Measurements from ENCODE around the gene POLR1D.
"Not testable (repeated sequence)": the region's sequence is repeated elsewhere in the genome, so short reads cannot be mapped to it uniquely, and the experiment has no call there.

POLR1D gene

DNA sequence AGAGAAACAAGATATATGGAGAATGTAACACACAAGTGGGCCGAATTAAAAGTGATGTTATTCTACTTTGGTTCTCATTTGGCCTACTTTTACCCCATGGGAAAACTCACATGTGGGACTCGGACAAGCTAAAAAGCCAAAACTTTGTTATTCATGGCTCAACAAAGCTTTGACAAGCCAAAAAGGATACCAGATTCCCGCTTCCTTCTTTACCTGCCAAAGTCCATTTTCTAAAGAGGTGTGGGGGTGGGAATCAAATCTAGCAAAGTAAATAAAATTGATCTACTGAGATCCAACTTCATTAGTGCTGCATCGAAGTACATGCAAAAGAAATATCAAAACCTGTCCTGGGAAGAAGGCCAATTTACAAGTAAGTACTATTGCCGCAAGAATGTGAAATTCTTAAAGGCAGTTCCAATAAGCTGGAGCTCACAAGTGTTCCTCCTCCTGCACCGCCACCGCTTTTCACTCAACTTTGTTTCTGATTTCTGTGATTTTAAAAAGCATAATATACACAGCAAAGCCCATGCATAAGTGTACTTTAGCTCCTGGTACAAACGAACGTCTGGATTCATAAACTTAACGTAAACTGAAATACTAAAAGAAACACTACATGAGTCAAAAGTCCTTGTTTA is 2.5 kb upstream of the POLR1D start:
- DNase-seq: peak; percentile 62

DNA sequence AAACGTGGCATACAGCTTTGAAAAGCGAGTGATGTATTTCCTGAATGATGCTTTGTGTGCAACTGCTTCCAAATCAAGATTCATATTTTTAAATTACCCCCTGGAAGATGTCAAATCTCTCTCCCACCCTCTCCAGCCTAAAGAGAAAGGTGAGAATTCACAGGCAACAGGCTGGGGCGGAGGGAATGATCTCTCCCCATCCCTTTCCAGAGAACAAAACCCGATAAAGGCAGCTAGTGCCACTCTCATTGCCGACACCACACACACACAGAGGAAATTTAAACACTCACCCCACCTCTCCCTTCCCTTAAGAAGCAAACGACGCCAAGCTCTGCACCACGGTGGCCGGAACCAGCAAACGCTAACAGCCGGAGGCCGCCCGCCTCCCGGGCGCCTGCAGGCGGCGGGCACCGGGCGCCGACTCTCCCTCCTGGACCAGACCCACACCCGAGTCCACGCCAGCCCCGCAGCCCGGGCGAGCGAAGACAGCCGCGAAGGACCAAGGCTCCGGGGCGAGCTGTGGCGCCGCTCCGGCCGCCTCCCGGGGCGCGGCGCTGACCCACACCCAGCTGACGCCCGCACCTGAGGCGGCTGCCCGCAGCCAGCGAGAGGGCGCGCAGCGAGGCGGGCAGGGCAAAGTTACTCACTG is 1.8 kb upstream of the POLR1D start:
- no peak for DNase-seq

DNA sequence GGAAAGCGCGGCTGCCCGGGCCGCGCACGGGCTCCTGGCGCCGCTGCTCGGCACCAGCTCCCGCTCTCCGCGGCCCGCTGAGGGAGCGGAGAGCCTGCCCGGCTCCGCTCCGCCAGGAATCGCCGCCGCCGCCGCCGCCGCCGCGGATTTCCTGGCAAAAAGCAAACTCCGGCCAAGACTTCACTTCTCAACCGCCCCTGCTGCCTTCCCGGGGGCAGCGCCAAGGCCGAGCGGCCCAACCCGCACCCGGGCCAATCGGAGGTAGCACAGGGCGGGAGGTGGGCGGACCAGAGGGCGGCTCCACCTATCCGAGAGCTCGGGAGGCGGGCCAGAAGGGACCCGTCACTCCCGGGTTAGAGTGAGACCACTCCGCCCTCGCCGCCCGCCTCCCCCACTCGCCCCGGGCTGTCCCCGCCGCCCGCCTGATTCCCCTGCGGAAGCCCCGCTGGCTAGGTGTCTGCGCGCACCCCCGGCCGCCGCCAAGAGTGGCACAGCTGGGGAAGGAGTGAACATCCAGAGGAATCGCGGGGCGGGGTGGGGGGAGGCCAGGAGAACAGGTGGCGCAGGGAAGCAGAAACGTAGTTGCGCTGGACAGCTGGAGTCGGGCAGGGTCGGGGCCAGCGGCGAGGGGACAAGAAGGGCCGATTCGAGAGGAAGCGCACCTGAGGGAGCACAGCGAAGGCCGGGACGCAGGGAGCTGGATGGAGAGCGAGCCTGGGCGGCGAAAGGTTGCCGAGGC is 1.1 kb upstream of the POLR1D start, which contains the start of gene LNX2:
Gene LNX2, minus strand, starts transcription at position 153 of the 739 bp plus-strand sequence. CDS start 38,826 bp downstream, outside the sequence.
- peak; percentile 97 for DNase-seq

DNA sequence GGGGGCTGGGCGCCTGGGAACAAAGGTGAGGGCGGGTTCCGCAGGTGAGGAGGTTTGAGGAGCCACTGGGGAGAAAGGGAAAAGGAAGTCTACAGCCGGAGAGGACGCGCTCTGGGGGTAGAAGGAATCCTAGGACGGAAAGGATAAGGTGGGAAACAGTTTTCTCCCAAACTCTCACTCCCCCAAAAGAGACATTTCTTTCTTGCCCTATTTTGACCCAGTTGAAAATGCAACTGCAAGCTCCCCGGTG is 651 bp upstream of the POLR1D start:
- DNase-seq: no peak

DNA sequence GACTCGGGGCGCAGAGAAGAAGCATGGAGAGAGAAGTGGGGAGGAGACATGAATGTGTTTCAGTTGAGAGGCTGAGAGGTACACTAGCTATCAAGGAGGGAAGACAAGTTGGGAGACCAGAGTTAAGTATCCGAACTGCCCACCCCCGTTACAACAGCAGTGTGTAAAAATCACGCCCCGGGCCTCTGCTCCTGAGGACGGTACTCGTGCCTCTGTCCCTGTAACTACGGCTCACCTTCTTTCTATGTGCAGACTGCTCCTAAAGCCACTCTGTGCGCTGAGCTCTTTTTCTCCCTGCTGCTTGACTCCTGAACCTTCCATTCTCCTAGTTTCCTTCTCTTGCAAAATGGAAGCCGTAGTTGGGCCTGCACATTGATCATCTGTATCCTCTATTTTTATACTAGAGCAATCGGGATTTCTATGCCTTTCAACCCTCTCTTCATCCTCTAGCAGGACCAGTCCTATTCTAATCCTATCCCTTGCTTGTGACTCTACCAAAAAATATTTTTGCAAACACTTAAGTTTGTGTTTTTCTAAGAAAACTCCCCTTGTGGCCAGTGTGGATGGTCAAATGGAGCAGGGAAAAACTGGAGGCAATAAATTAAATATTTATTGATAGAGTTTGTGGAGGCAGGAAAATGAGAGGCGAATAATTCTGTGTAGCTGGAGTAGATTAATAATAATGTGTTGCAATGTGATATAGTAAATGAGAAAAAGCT is 569 bp downstream of the POLR1D start:
- no peak for DNase-seq

DNA sequence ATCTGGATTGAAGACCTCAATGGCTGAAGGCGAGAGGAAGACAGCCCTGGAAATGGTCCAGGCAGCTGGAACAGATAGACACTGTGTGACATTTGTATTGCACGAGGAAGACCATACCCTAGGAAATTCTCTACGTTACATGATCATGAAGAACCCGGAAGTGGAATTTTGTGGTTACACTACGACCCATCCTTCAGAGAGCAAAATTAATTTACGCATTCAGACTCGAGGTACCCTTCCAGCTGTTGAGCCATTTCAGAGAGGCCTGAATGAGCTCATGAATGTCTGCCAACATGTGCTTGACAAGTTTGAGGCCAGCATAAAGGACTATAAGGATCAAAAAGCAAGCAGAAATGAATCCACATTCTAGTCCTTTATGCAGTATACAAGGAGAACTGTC is 1.2 kb downstream of the POLR1D start:
- DNase-seq: no peak

DNA sequence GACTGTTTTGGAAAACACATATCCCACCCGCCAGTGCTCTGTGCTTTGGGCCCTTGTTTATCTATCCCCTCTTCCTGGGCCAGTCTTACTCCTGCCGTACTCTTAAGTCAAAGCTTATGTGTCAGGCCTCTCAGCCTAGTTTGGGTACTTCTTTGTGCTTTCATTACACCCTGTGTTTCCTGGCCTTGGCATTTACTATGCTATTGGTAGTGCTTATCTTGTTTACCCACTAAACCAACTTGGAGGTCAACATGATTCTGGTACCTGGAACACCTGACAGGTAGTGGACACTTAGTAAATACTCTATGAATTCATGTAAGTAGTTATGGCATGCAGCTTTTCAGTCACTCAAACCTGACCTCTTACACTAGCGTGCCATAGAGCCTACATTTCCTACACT is 2.4 kb downstream of the POLR1D start:
- DNase-seq: no peak

DNA sequence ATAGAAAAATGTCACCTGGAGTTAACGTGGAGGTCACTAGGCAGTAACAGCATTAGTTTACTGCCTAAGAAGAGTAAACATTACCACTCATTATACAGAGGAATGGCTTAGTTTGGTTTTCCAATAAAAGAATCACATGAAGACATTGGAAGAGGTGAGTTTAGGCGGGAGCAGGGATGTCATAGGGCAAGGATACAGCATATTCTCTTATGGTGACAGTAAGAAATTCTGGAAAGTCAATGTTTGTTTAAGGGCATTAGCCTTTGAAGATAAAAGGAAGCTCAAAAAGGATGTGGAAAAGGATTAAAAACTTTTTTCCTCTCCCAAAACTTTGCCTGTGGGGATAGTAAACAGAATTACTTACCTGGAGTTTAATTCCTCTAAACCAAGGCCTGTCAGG is 4.1 kb downstream of the POLR1D start:
- no peak for DNase-seq

DNA sequence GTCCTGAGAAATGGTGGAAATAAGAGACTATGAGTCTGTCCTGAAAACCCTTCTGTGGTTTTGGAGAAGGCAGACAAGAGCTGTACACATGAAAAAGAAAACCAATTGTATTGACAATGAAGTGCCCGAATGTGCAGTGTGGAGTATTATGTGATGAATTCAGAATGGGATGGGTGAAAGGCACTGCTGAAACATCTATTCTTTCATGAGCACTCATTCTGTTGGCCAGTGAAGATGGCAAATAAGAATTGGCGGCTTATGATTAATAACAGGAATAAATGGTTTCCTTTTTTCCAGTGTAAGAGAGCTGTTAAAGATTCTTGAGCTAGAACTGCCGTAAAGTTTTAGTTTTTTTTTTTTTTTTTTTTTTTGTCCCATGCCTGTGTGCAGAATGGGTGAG is 5.7 kb downstream of the POLR1D start:
- DNase-seq: no peak

DNA sequence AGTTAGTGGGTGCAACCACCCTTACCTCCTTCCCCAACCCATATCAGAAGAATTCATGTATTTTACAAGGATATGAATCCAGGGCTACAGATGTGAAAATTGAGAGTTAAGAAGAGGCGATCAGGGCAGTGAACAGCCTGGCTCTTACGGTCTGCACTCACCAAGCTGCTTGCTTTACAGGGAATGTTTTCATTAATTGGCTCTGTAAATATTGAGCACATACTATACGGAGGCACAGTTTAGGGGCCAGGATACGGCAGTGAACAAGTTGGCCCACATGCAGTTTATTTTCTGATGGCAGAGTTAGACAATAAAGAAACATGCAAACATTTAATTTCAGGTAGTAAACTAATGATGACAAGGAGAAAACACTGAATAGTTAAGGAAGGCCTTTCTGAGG is 6.4 kb downstream of the POLR1D start:
- DNase-seq: no peak

DNA sequence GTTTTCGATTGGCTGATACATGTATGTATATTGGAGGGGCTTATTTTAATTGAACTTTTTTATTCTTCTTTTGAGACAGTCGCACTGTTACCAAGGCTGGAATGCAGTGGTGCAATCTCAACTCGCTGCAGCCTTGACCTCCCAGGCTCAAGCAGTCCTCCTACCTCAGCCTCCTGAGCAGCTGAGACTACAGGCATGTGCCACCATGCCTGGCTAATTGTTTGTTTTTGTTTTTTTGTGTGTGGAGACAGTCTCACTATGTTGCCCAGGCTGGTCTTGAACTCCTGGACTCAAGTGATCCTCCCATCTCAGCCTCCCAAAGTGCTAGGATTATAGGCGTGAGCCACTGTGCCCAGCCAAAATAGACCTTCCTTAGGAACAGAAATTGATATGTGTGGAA is 7.1 kb downstream of the POLR1D start:
- DNase-seq: not testable (repeated sequence)

DNA sequence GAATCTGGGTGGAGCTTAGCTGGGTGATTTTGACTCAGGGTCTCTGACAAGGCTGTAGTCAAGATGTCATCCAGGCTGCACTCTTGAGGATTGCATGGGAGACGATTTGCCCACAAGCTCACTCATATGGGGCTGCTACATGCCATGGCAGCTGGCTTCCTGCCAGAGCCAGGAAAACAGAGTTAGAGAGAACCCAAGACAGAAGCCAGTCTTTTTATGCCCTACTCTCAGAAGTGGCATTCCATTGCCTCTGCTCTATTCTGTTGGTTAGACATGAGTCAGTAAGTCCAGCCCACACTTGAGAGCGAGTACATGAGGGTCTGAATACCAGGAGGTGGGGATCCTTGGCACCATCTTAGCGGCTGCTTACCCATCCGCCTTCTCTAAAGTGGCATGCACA is 9.5 kb downstream of the POLR1D start:
- no peak for DNase-seq

DNA sequence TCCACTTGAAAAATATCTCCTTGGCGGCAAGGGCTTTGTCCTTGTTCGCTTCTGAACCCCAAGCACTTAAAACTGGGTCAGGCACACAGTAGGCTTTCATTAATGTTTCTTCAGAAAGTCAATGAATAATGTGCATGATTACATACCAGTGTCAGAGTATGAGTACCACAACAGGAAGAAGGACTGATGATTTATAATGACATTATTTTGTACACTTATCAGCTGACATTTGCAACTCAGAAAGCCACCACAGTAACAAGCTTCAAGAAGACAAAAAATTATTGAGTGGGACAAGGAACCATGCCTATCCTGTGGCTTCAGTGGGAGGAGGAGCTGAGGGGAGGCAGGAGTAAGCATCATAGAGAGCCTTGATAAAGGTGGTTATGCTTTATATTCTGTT is 10.0 kb downstream of the POLR1D start:
- DNase-seq: no peak

DNA sequence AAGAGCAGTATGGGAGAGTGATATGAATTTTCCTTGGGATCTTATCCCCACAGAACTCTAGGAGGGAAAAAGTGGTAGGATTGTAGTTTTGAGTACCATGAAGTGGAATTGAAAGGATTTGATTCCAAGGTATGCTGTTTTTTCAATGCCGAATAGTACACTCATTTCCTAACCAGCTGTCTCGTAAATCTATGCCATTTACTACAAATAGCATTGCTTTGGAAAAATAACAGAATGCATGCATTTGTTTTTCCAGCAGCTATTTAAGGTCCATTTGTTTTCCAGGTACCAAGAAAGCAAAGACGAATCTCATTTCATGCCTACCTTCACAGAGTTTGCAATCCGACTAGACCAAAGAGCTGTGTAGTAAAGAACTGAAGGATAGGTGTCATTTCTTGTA is 10.5 kb downstream of the POLR1D start:
- DNase-seq: no peak

DNA sequence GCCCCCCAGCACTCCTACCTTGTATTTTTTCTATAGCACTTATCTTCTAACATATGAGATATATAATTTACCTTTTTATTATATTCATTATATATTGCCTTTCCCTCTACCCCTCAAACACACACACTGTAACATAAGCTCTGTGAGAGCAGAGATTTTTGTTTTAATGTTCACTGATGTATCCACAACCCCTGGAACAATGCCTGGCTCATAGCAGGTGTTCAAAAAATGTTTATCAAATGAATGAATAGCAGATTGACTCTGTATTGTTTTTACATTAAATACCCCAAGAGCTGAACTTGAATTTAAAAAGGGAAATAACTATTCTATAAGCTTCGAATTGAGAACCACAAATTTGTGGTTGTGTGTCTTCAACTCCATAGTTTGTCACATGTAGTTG is 11.0 kb downstream of the POLR1D start:
- no peak for DNase-seq

DNA sequence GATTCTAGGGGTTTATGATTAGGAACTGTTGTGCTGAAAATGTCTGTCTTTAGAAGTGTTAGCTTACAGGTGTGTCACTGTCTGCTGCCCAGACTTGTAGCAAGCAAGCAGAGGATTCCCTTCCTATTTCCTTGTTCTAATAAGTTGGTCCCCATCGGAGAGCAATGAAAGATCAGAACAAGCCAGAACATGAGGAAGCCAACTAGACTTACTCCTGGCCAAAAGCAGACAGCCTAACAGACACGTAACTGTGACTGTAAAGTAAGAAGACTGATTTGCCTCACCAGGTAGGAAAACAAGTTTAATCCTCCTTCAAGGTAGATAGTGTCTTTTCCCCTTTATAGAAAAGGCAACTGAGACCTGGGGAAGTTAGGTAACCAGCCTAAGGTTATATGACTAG is 12.5 kb downstream of the POLR1D start:
- DNase-seq: no peak

DNA sequence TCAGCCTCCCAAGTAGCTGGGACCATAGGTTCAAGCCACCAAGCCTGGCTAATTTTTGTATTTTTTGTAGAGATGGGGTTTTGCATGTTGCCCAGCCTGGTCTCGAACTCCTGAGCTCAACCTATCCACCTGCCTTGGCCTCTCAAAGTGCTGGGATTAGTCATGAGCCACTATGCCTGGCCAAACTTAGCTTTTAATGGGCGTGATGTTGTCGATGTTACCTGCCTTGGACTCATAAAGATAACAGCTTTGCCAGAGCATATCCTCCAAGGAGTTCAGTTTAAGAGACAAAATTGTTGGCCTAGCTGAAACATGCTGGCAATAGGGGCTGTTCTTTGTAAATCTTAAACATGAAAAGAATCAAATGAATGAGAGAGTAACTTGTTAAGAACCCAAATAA is 13.1 kb downstream of the POLR1D start:
- DNase-seq: no peak

DNA sequence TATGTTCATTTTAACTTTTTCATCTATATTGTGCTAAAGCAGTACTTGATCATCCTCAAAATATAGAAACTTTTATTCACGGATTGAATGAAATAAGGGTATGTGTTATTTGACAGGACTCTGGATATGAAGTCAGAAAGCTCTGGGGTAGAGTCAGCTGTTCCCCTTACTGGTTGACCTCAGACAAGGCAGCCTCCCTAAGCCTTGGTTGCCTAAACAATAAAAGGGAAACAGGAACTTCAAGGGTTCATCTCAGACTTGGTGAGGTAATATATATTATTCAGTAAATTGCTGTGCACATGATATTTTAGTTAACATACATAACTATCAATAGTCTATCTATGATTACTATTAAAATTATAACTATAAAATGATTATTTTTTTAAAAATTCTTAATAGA is 13.6 kb downstream of the POLR1D start:
- no peak for DNase-seq

DNA sequence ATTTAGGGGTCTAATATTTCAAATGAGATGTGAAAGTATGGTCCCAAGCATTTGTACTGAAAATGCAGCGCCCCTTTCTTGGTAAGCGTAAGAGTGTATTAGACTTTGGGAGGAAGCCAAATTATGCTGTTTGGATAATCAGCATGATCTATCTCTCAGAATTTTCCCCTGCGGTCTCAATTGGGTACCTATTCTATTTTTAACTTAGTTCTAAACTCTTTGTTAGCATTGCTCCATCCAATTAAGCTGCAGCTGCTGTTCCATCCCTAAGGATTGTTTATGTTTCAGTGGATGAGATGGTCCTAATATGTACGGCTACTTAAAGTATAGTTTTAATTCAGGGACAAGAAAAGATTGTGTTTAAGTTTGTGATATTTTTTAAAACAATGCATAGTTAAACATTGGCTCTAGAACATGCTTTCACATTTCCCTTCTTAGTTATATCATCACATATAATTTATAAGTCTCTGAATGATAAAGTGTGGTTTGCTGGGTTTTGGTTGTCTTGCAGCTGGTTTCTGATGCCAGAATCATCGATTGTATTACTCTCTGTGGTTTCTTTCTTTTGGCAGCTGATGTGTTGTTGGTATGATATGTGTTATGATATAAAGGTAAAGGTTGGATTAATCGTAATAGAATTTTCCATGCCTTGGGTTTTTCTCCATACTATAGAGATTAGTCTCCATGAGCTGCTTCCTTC is 15.0 kb downstream of the POLR1D start:
- peak; percentile 83 for DNase-seq

DNA sequence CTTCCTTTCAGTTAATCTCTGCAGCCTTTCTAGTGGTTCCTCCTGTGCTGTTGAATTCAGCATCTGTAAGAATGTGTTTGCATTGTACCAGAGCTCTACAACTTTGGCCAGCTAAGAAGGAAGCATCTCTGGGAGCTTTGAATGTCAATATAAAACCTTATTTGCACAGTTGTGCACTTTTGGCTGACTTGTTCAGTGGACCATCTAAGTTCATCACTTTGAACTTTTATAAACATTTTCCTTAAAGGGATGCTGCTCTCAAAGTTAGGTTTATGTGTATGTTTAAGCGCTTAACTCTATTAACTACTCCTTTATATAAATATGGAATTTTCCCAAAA is 15.6 kb downstream of the POLR1D start:
- DNase-seq: no peak

DNA sequence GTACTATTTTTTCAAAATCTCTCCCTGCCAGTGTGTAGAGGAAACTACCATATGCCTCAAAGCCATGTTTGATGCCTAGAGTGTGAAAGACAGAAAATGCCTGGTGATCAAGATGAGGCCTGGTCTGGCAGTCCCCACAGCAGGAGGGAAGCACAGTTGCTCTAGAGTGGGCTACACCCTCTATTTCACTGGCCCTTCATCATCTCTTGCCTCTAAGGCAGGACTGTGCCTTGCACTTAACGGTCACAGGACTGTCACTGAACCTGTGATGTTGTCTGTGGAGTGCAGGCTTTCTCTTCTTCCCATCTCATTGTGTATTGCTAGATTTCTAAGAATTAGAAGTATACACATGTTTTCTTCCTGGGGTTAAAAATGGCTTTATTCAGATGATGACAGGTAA is 16.3 kb downstream of the POLR1D start:
- no peak for DNase-seq

DNA sequence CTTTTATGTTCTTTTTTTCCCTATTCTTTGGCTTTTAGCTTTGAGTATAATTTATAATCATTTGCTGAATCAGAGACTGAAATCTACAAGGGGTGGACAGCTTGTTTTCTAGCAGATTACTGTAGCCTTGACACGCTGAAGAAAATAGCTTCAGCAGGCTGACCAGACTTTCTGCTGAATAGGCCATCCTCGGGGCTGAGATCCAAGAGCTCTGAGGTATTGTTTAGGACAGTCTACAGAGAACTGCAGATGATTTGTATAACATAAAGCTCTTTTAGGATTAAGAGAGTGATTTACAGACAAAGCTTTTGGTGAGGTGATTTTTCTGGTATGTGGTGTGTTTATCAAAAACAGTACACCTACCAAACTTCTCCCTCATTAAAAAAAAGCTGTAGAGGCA is 16.8 kb downstream of the POLR1D start:
- DNase-seq: peak; percentile 72

DNA sequence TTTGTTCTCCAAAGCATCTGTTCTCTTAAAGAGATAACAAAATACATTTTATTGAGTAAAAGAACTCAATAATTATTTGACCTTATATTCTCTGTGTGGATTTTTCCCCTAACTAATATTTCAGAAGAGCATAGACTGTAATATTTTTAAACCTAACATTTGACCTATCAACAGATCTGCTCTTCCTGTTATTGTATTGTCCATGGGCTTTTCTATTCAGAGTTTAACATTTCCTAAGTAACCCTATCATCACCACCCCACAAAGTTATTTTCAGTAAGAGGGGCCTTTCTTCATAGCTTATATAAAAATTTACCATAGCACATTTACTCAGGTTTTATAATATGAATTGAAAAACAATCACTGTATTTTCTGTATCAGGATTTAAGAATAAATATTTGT is 17.5 kb downstream of the POLR1D start:
- DNase-seq: no peak

Data from fibroblast of upper back skin (primary cell).